ENCODE measurements around the gene CLEC1A.

The CLEC1A gene

GRCh38 chr12:10126413-10126812 lies 27.6 kb upstream of the CLEC1A start:
- TF ChIP-seq SPI1 (IDR thresholded peaks at IDR 0.05; ENCODE audit: borderline replicate concordance, low read depth) = no peak
- no peak for TF ChIP-seq CTCF (IDR thresholded peaks at IDR 0.05; ENCODE audit: insufficient read depth, low read length)
- TF ChIP-seq POLR2AphosphoS5 (IDR thresholded peaks at IDR 0.05; ENCODE audit: low read depth) = no peak
- TF ChIP-seq GABPA (IDR thresholded peaks at IDR 0.05; ENCODE audit: low read depth) = no peak
- no peak for TF ChIP-seq REST (IDR thresholded peaks at IDR 0.05; ENCODE audit: insufficient replicate concordance, low read depth)
- H3K27me3 ChIP-seq (ENCODE audit: insufficient read depth, poor library complexity, severe bottlenecking) = no peaks in the 10 kb centered on the region
- H3K27ac ChIP-seq (replicated peaks) = no peak overlapping the region
- no peak overlapping the region for H3K4me3 ChIP-seq (replicated peaks; ENCODE audit: insufficient read depth, low read length)
- DNase-seq (ENCODE audit: low read depth in 1 of 2, low spot score in 1 of 2) = no peak

GRCh38 chr12:10122689-10123088 lies 23.9 kb upstream of the CLEC1A start:
- Histone ChIP-seq H3K27ac (replicated peaks) (no peak overlapping the region), H3K4me3 (replicated peaks; ENCODE audit: insufficient read depth, low read length) (no peak overlapping the region), H3K27me3 (ENCODE audit: insufficient read depth, poor library complexity, severe bottlenecking) (no peaks in the 10 kb centered on the region)
- no peak for DNase-seq (ENCODE audit: low read depth in 1 of 2, low spot score in 1 of 2)
- TF ChIP-seq CTCF (IDR thresholded peaks at IDR 0.05; ENCODE audit: insufficient read depth, low read length) (no peak), GABPA (IDR thresholded peaks at IDR 0.05; ENCODE audit: low read depth) (no peak), POLR2AphosphoS5 (IDR thresholded peaks at IDR 0.05; ENCODE audit: low read depth) (no peak), SPI1 (IDR thresholded peaks at IDR 0.05; ENCODE audit: borderline replicate concordance, low read depth) (no peak), REST (IDR thresholded peaks at IDR 0.05; ENCODE audit: insufficient replicate concordance, low read depth) (no peak)

- no peak overlapping the region for H3K4me3 ChIP-seq (replicated peaks; ENCODE audit: insufficient read depth, low read length)
- peak in 1 of 2 experiments; percentile 77 for DNase-seq (ENCODE audit: low read depth in 1 of 2, low spot score in 1 of 2)
- no peak for TF ChIP-seq GABPA (IDR thresholded peaks at IDR 0.05; ENCODE audit: low read depth)
- no peak for TF ChIP-seq CTCF (IDR thresholded peaks at IDR 0.05; ENCODE audit: insufficient read depth, low read length)
- peak; percentile 24; the same call in 1 of the 2 replicates for TF ChIP-seq POLR2AphosphoS5 (IDR thresholded peaks at IDR 0.05; ENCODE audit: low read depth)
- peak; percentile 68; the same call in 1 of the 2 replicates for TF ChIP-seq SPI1 (IDR thresholded peaks at IDR 0.05; ENCODE audit: borderline replicate concordance, low read depth)
- no peak for TF ChIP-seq REST (IDR thresholded peaks at IDR 0.05; ENCODE audit: insufficient replicate concordance, low read depth)
- no peaks in the 10 kb centered on the region for H3K27me3 ChIP-seq (ENCODE audit: insufficient read depth, poor library complexity, severe bottlenecking)
- H3K27ac ChIP-seq (replicated peaks) = peak overlapping the region; percentile 63
Measured at GRCh38 chr12:10121278-10121677, 22.5 kb upstream of the CLEC1A start.

Data from HL-60 (cell line).